HEK293 (cell line): ENCODE results near the gene NECTIN1.

Experiments
- CTCF ChIA-PET: fragments of 350-600 bp; formaldehyde crosslinking; extraction: SDS; loops from one replicate; lab custom pipeline; 2021; ENCODE audit warnings: antibody characterized with exemption; lab: Yijun Ruan, JAX
- POLR2A ChIA-PET: fragments of 300-600 bp; formaldehyde crosslinking; extraction: SDS; loops from one replicate; lab custom pipeline; 2020; ENCODE audit warnings: antibody characterized with exemption, inconsistent platforms; lab: Yijun Ruan, JAX
- H3K27ac ChIP-seq: fragments of 200-500 bp; sonication (Bioruptor generic); 2 replicates; pipeline ENCODE4 v1.5.1; 2014; ENCODE audit warnings: low read depth, low read length, control low read depth, inconsistent platforms; ENCODE audit errors: extremely low read depth
- H3K36me3 ChIP-seq, 2 experiments: fragments of 200-500 bp in 1 of 2; sonication (Bioruptor generic) in 1 of 2; 1 replicate in 1 of 2; 2 replicates in 1 of 2; pipeline ENCODE4 v1.5.1; 2014 to 2017; ENCODE audit warnings: inconsistent platforms in 2 of 2, low read length in 2 of 2; ENCODE audit not compliant: control insufficient read depth in 2 of 2, insufficient read depth in 1 of 2
- H3K4me1 ChIP-seq: fragments of 200-500 bp; sonication (Bioruptor generic); 2 replicates; pipeline ENCODE4 v1.5.1; 2014; ENCODE audit warnings: mild to moderate bottlenecking, low read length, inconsistent platforms; ENCODE audit not compliant: control insufficient read depth, insufficient read depth
- H3K4me3 ChIP-seq: 2 replicates; pipeline ENCODE4 v1.5.1; 2011; ENCODE audit warnings: low read depth, mild to moderate bottlenecking, control low read depth, low read length, moderate library complexity
- H3K9me3 ChIP-seq: fragments of 200-500 bp; sonication (Bioruptor generic); 2 replicates; pipeline ENCODE4 v1.5.1; 2014; ENCODE audit warnings: low read depth, low read length, inconsistent platforms; ENCODE audit not compliant: control insufficient read depth, insufficient read depth
- MYNN ChIP-seq: fragments of 450-650 bp; formaldehyde crosslinking; IDR thresholded peaks from 2 replicates; pipeline ENCODE4 v1.5.1; 2016; ENCODE audit warnings: missing biosample characterization, missing genetic modification characterization, borderline replicate concordance
- PBX3 ChIP-seq: sonication (generic); formaldehyde crosslinking; IDR thresholded peaks from 2 replicates; pipeline ENCODE4 v1.8.1; 2022; ENCODE audit warnings: mild to moderate bottlenecking, moderate library complexity, missing genetic modification reagents
- PRDM1 ChIP-seq: fragments of 450-650 bp; formaldehyde crosslinking; IDR thresholded peaks from 2 replicates; pipeline ENCODE4; 2016; ENCODE audit warnings: missing biosample characterization, missing genetic modification characterization
- PRDM4 ChIP-seq: fragments of 450-650 bp; formaldehyde crosslinking; IDR thresholded peaks from 2 replicates; pipeline ENCODE4 v1.5.1; 2017; ENCODE audit warnings: missing biosample characterization, missing genetic modification characterization
- ZFP41 ChIP-seq: fragments of 450-650 bp; formaldehyde crosslinking; IDR thresholded peaks from 2 replicates; pipeline ENCODE4 v1.5.1; 2016; ENCODE audit warnings: missing biosample characterization, missing genetic modification characterization, borderline replicate concordance
- ZNF10 ChIP-seq: fragments of 450-650 bp; formaldehyde crosslinking; IDR thresholded peaks from 2 replicates; pipeline ENCODE4 v1.5.1; 2017; ENCODE audit warnings: missing biosample characterization, missing genetic modification characterization
- ZNF133 ChIP-seq: fragments of 450-650 bp; formaldehyde crosslinking; IDR thresholded peaks from 2 replicates; pipeline ENCODE4 v1.5.1; 2016; ENCODE audit warnings: missing biosample characterization, missing genetic modification characterization
- ZNF138 ChIP-seq: fragments of 450-650 bp; formaldehyde crosslinking; IDR thresholded peaks from 2 replicates; pipeline ENCODE4 v1.5.1; 2016; ENCODE audit warnings: missing biosample characterization, missing genetic modification characterization, borderline replicate concordance
- ZNF175 ChIP-seq: fragments of 450-650 bp; formaldehyde crosslinking; IDR thresholded peaks from 2 replicates; pipeline ENCODE4 v1.5.1; 2016; ENCODE audit warnings: missing biosample characterization, missing genetic modification characterization
- ZNF274 ChIP-seq, 2 experiments: fragments of 200-500 bp in 1 of 2; fragments of 450-650 bp in 1 of 2; sonication (Bioruptor generic) in 1 of 2; formaldehyde crosslinking in 1 of 2; IDR thresholded peaks; 2 replicates each; pipeline versions ENCODE4 v1.5.1 to v1.6.1; 2014 to 2016; ENCODE audit warnings: borderline replicate concordance in 1 of 2, inconsistent platforms in 1 of 2, low read length in 1 of 2, missing biosample characterization in 1 of 2, missing genetic modification characterization in 1 of 2
- ZNF350 ChIP-seq: fragments of 450-650 bp; formaldehyde crosslinking; IDR thresholded peaks from 2 replicates; pipeline ENCODE4 v1.5.0; 2017; ENCODE audit warnings: missing biosample characterization, mild to moderate bottlenecking, missing genetic modification characterization
- ZNF354C ChIP-seq: fragments of 450-650 bp; formaldehyde crosslinking; IDR thresholded peaks from 2 replicates; pipeline ENCODE4 v1.5.1; 2016; ENCODE audit warnings: missing biosample characterization, missing genetic modification characterization, low read depth, borderline replicate concordance
- ZNF404 ChIP-seq: fragments of 450-650 bp; formaldehyde crosslinking; IDR thresholded peaks from 2 replicates; pipeline ENCODE4 v1.5.1; 2017; ENCODE audit warnings: missing biosample characterization, missing genetic modification characterization
- ZNF426 ChIP-seq: fragments of 450-650 bp; formaldehyde crosslinking; IDR thresholded peaks from 2 replicates; pipeline ENCODE4 v1.5.1; 2017; ENCODE audit warnings: missing biosample characterization, missing genetic modification characterization, mild to moderate bottlenecking, inconsistent platforms, moderate library complexity
- ZNF48 ChIP-seq: fragments of 450-650 bp; formaldehyde crosslinking; IDR thresholded peaks from 2 replicates; pipeline ENCODE4 v1.5.1; 2016; ENCODE audit warnings: missing biosample characterization, missing genetic modification characterization
- ZNF580 ChIP-seq: fragments of 450-650 bp; formaldehyde crosslinking; IDR thresholded peaks from 2 replicates; pipeline ENCODE4 v1.5.1; 2016; ENCODE audit warnings: missing biosample characterization, missing genetic modification characterization
- ZNF639 ChIP-seq: fragments of 450-650 bp; formaldehyde crosslinking; IDR thresholded peaks from 2 replicates; pipeline ENCODE4 v1.5.1; 2016; ENCODE audit warnings: missing biosample characterization, missing genetic modification characterization
- ZNF658 ChIP-seq: fragments of 450-650 bp; formaldehyde crosslinking; IDR thresholded peaks from 2 replicates; pipeline ENCODE4; 2016; ENCODE audit warnings: missing biosample characterization, missing genetic modification characterization
- ZNF791 ChIP-seq: fragments of 450-650 bp; formaldehyde crosslinking; IDR thresholded peaks from 2 replicates; pipeline ENCODE4 v1.5.1; 2016; ENCODE audit warnings: missing biosample characterization, missing genetic modification characterization
- ZSCAN18 ChIP-seq: fragments of 450-650 bp; formaldehyde crosslinking; IDR thresholded peaks from 2 replicates; pipeline ENCODE4 v1.5.1; 2016; ENCODE audit warnings: missing biosample characterization, missing genetic modification characterization

The NECTIN1 gene

GRCh38 chr11:119738059-119738439 lies 9.0 kb upstream of the NECTIN1 start:
- Histone ChIP-seq H3K36me3 (no peaks in the 10 kb centered on the region), H3K4me3 (no peak overlapping the region), H3K27ac (no peak overlapping the region), H3K9me3 (no peaks in the 10 kb centered on the region), H3K4me1 (peaks cover 3% of the 10 kb centered on the region; the same call in 1 of the 2 replicates)
- CTCF ChIA-PET: no interaction called here
- no peak for TF ChIP-seq ZNF138 (tag by site-specific recombination)
- TF ChIP-seq ZNF10 (tag by site-specific recombination): no peak
- TF ChIP-seq ZNF639 (tag by site-specific recombination): no peak
- TF ChIP-seq PRDM1 (tag by site-specific recombination): no peak
- no peak for TF ChIP-seq ZNF175 (tag by site-specific recombination)
- TF ChIP-seq ZNF350: no peak
- TF ChIP-seq ZNF354C: no peak
- no peak for TF ChIP-seq ZSCAN18 (tag by site-specific recombination)
- TF ChIP-seq ZNF658: no peak
- TF ChIP-seq ZNF791 (tag by site-specific recombination): no peak
- no peak for TF ChIP-seq ZFP41 (tag by site-specific recombination)
- TF ChIP-seq ZNF48 (tag by site-specific recombination): no peak
- no peak for TF ChIP-seq PRDM4 (tag by site-specific recombination)
- TF ChIP-seq ZNF404: no peak
- TF ChIP-seq ZNF274 (IDR thresholded peaks at IDR 0.05; ENCODE audit: low read length): no peak
- no peak for TF ChIP-seq ZNF274 (tag by site-specific recombination; IDR thresholded peaks at IDR 0.05; ENCODE audit: borderline replicate concordance)
- TF ChIP-seq MYNN (tag by site-specific recombination): no peak
- TF ChIP-seq PBX3 (CRISPR knock-in tag): no peak
- TF ChIP-seq ZNF133 (tag by site-specific recombination): no peak
- no peak for TF ChIP-seq ZNF426 (tag by site-specific recombination)
- no peak for TF ChIP-seq ZNF580
- POLR2A ChIA-PET: no interaction called here
